Osteoblast (primary cell): ENCODE measurements around the gene NINL. TPM values are rescaled to one million over a fixed set of nuclear protein-coding genes. Genes with fewer than 3 reads are reported as not detected.

Source experiments
- DNase-seq: peaks from one replicate; pipeline ENCODE4 v3.0.0; 2011; ENCODE audit warnings: low spot score, mixed read lengths; ENCODE audit not compliant: insufficient read length; ENCODE audit errors: missing footprints
- H2AFZ ChIP-seq: 2 replicates; pipeline ENCODE4 v1.6.0; 2011; ENCODE audit warnings: mild to moderate bottlenecking, low read length
- H3K27ac ChIP-seq: 2 replicates; pipeline ENCODE4 v1.5.1; 2011; ENCODE audit warnings: mild to moderate bottlenecking, low read depth, low read length, moderate library complexity
- H3K27me3 ChIP-seq: 2 replicates; pipeline ENCODE4 v1.6.0; 2012; ENCODE audit warnings: mild to moderate bottlenecking, control low read depth, inconsistent platforms, low read length, moderate library complexity; ENCODE audit not compliant: insufficient read depth
- H3K36me3 ChIP-seq: 2 replicates; pipeline ENCODE4 v1.5.1; 2011; ENCODE audit warnings: mild to moderate bottlenecking, low read length, control low read depth, moderate library complexity; ENCODE audit not compliant: insufficient read depth
- H3K4me1 ChIP-seq: 2 replicates; pipeline ENCODE4 v1.5.1; 2011; ENCODE audit warnings: mild to moderate bottlenecking, low read length, control low read depth, moderate library complexity; ENCODE audit not compliant: insufficient read depth
- H3K4me2 ChIP-seq: 2 replicates; pipeline ENCODE4 v1.6.0; 2011; ENCODE audit warnings: mild to moderate bottlenecking, low read length; ENCODE audit not compliant: insufficient read depth
- H3K4me3 ChIP-seq: fragments of 200-600 bp; sonication (generic); 3 replicates; pipeline ENCODE4 v1.5.1; 2012; ENCODE audit warnings: mild to moderate bottlenecking, low read length, inconsistent platforms; ENCODE audit not compliant: insufficient read depth
- H3K79me2 ChIP-seq: 2 replicates; pipeline ENCODE4 v1.6.0; 2012; ENCODE audit warnings: mild to moderate bottlenecking, low read length, control low read depth, inconsistent platforms; ENCODE audit not compliant: insufficient read depth
- H3K9me3 ChIP-seq: 2 replicates; pipeline ENCODE4 v1.5.1; 2011; ENCODE audit warnings: low read depth, low read length, control low read depth
- H4K20me1 ChIP-seq: 2 replicates; pipeline ENCODE4 v1.6.0; 2012; ENCODE audit warnings: mild to moderate bottlenecking, low read length, control low read depth; ENCODE audit not compliant: insufficient read depth
- CTCF ChIP-seq: IDR thresholded peaks from 2 replicates; pipeline ENCODE4 v1.5.1; 2011; ENCODE audit warnings: mild to moderate bottlenecking, low read depth, low read length, moderate library complexity; ENCODE audit errors: extremely low read depth
- total RNA-seq: library from RNA; depleted of rRNA; stranded (reverse); fragments of >200 nt; gene quantifications from 2 replicates; pipeline ENCODE4 v1.2.3, GENCODE V29; 2012

The NINL gene
- total RNA-seq, 1 donor: 14.8 TPM

DNA sequence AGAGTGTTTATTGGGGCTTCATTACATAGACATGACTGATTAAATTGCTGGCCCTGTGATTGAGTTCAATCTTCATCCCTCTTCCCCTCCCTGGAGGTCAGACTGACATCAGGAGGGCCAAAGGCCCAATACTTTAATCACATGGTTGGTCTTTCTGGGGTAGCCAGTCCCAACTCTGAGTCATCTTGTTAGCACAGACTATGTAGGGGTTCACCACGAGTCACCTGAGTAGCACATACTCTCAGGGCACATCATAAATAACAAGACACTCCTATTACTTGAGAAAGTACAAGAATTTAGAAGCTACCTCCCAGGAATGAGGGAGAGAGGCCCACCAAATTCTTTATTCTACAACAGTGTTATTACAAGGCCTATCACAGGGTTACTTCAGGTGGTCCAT, 166.6 kb downstream of the NINL start:
- no peak for DNase-seq
- H3K27ac ChIP-seq: no peak overlapping the region

DNA sequence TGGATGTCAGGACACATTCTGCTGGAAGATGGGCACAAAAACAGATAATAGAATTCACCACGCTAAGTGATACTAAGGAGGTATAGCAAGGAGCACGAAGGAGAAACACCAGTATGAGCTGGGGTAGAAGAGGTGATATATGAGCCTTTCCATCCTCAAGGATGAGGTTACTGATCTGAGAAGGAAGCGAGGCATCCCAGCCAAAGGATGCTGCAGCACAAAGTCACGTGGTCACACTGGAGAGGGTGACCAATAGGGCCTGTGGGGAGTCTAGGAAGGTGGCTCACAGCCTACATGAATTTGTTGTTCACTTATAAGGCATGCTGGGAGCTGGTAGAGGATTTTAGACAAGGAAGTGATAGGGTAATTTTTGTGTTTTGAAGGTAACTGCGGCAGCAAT, 176.4 kb downstream of the NINL start:
- Histone ChIP-seq H3K4me3 (no peak overlapping the region), H2AFZ (peak overlapping the region; percentile 99), H3K4me2 (peak overlapping the region; percentile 90), H3K4me1 (peaks cover 17% of the 10 kb centered on the region), H4K20me1 (no peaks in the 10 kb centered on the region), H3K9me3 (no peaks in the 10 kb centered on the region), H3K79me2 (peaks cover 40% of the 10 kb centered on the region), H3K27ac (peak overlapping the region; percentile 33), H3K36me3 (no peaks in the 10 kb centered on the region), H3K27me3 (no peaks in the 10 kb centered on the region)
- DNase-seq: peak; percentile 31
- TF ChIP-seq CTCF: no peak

More for the DNA sequence above, 166.6 kb downstream of the NINL start:
- H4K20me1 ChIP-seq: no peaks in the 10 kb centered on the region
- H3K4me3 ChIP-seq: no peak overlapping the region
- H2AFZ ChIP-seq: no peak overlapping the region
- H3K79me2 ChIP-seq: no peaks in the 10 kb centered on the region
- no peaks in the 10 kb centered on the region for H3K9me3 ChIP-seq
- peaks cover 7% of the 10 kb centered on the region for H3K36me3 ChIP-seq
- no peak for TF ChIP-seq CTCF
- H3K4me1 ChIP-seq: no peaks in the 10 kb centered on the region
- H3K27me3 ChIP-seq: no peaks in the 10 kb centered on the region
- H3K4me2 ChIP-seq: no peak overlapping the region

DNA sequence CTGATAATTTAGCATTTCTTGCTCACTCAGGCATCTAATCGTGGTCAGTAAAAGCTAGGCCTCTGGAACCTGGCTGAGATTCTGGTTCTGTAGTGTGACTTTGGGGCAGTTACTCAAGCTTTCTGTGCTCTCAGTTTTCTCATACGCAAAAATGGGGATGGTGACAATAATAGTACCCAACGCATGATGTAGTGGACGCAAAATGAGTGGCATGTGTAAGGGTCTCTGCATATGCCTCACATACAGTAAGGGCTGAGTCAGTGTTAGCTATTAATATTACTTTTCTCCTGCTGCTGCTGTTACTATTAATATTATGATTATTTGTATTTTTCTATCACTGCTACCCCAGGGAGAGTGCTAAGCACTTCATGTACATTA, 177.2 kb downstream of the NINL start:
- H2AFZ ChIP-seq: peak overlapping the region; percentile 99
- peaks cover 37% of the 10 kb centered on the region for H3K79me2 ChIP-seq
- peak overlapping the region; percentile 80 for H3K27ac ChIP-seq
- peak overlapping the region; percentile 90 for H3K4me2 ChIP-seq
- H4K20me1 ChIP-seq: no peaks in the 10 kb centered on the region
- H3K4me3 ChIP-seq: peak overlapping the region; percentile 91
- H3K36me3 ChIP-seq: no peaks in the 10 kb centered on the region
- no peaks in the 10 kb centered on the region for H3K9me3 ChIP-seq
- DNase-seq: peak; percentile 26
- peaks cover 17% of the 10 kb centered on the region for H3K4me1 ChIP-seq
- H3K27me3 ChIP-seq: no peaks in the 10 kb centered on the region
- no peak for TF ChIP-seq CTCF

DNA sequence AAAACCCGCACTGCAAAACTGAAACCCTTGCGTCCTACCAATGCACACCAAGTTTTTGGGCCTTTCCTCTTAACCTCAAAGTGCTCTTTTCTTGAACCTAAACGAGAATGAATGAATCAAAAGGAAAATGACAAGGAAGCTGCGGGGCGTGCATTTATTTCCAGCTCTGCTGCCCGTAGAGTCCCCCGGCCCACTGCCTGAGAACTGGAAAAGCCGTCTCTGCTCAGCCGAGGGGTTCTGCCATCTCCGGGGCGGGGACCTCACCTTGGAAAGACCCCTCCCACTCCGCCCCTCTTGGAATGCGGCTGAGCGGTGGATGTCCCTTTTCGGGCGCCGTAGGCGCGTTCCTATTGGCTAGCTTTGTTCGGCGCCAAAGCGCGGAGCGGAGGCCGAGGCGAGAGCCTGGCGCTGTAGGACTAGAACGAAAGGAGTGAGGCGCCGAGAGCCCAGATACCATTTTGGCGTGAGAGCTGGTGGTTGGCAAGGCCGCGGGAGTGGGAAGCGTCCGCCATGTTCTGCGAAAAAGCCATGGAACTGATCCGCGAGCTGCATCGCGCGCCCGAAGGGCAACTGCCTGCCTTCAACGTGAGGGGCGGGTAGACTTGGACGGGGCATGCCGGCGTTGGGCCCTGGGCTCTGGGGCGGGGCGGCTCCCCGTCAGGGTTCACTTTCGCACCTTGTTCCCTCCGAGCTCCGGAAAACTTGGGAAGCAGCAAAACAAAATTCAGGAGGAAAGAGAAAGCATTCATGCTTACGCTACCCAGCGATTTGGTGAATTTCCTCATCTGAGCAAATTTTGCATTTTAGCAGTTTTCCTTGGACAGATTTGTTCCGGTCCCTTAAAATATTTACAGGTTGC, 177.8 kb downstream of the NINL start, which contains the start of gene GINS1:
Gene GINS1, plus strand, starts transcription at position 363 of the 859 bp plus-strand sequence. Its CDS starts 148 bp downstream, at position 511.
- Histone ChIP-seq H3K36me3 (no peaks in the 10 kb centered on the region), H3K9me3 (peaks cover 1% of the 10 kb centered on the region), H3K27me3 (no peaks in the 10 kb centered on the region), H3K4me3 (peak within 1 kb of the TSS; percentile 91), H3K27ac (peak within 1 kb of the TSS; percentile 80), H3K4me2 (peak within 1 kb of the TSS; percentile 90), H3K79me2 (peaks cover 37% of the 10 kb centered on the region), H4K20me1 (no peaks in the 10 kb centered on the region), H2AFZ (peak within 1 kb of the TSS; percentile 99), H3K4me1 (peaks cover 17% of the 10 kb centered on the region)
- DNase-seq: peak; percentile 94
- no peak for TF ChIP-seq CTCF
